MM.1S (cell line): Measurements from ENCODE around the gene GRIK2.

Source experiments
- DNase-seq: peaks from one replicate; pipeline ENCODE4 v3.0.0-alpha.2; 2015
- H2AFZ ChIP-seq: fragments of 300-600 bp; sonication (generic); 2 replicates; pipeline ENCODE4 v1.6.0; 2016; ENCODE audit warnings: antibody characterized with exemption, low read length
- H3F3A ChIP-seq: fragments of 300-600 bp; sonication (generic); 2 replicates; pipeline ENCODE4 v1.6.1; 2016; ENCODE audit warnings: mild to moderate bottlenecking, antibody characterized with exemption, low read length, moderate library complexity, mixed read lengths; ENCODE audit not compliant: insufficient read depth
- H3K27ac ChIP-seq: fragments of 300-600 bp; sonication (generic); 2 replicates; pipeline ENCODE4 v1.5.1; 2016; ENCODE audit warnings: mild to moderate bottlenecking, low read length
- H3K27me3 ChIP-seq: fragments of 300-600 bp; sonication (generic); replicated peaks from 2 replicates; pipeline ENCODE4 v1.6.0; 2016; ENCODE audit warnings: low read length; ENCODE audit not compliant: insufficient read depth
- H3K36me3 ChIP-seq: fragments of 300-600 bp; sonication (generic); replicated peaks from 2 replicates; pipeline ENCODE4 v1.6.1; 2016; ENCODE audit warnings: mild to moderate bottlenecking, low read length, mixed read lengths; ENCODE audit not compliant: insufficient read depth
- H3K4me1 ChIP-seq: fragments of 300-600 bp; sonication (generic); 2 replicates; pipeline ENCODE4 v1.6.1; 2016; ENCODE audit warnings: low read length, mixed read lengths
- H3K4me2 ChIP-seq: fragments of 300-600 bp; sonication (generic); 2 replicates; pipeline ENCODE4 v1.6.0; 2016; ENCODE audit warnings: low read depth, low read length
- H3K4me3 ChIP-seq: fragments of 300-600 bp; sonication (generic); 2 replicates; pipeline ENCODE4 v1.5.1; 2016; ENCODE audit warnings: low read length, mixed read lengths
- H3K79me2 ChIP-seq: fragments of 300-600 bp; sonication (generic); 2 replicates; pipeline ENCODE4 v1.6.1; 2016; ENCODE audit warnings: mixed run types, low read length, mixed read lengths
- H3K9ac ChIP-seq: fragments of 300-600 bp; sonication (generic); 2 replicates; pipeline ENCODE4 v1.6.1; 2016; ENCODE audit warnings: low read length, mixed read lengths
- H3K9me2 ChIP-seq: fragments of 300-600 bp; sonication (generic); replicated peaks from 2 replicates; pipeline ENCODE4 v1.6.1; 2016; ENCODE audit warnings: mild to moderate bottlenecking, low read length, mixed read lengths; ENCODE audit not compliant: insufficient read depth
- H3K9me3 ChIP-seq: fragments of 300-600 bp; sonication (generic); replicated peaks from 2 replicates; pipeline ENCODE4 v1.6.1; 2016; ENCODE audit warnings: mild to moderate bottlenecking, low read length, mixed read lengths; ENCODE audit not compliant: insufficient read depth
- H4K20me1 ChIP-seq: fragments of 300-600 bp; sonication (generic); 2 replicates; pipeline ENCODE4 v1.6.1; 2016; ENCODE audit warnings: mild to moderate bottlenecking, low read length, moderate library complexity, mixed read lengths; ENCODE audit not compliant: insufficient read depth
- CTCF ChIP-seq: fragments of 300-600 bp; sonication (generic); IDR thresholded peaks from 2 replicates; pipeline ENCODE4 v1.5.1; 2016; ENCODE audit warnings: antibody characterized with exemption, low read length, mixed read lengths
- EZH2 ChIP-seq: fragments of 300-600 bp; sonication (generic); optimal IDR thresholded peaks from 2 replicates; pipeline ENCODE3; 2017; ENCODE audit warnings: low read depth, mild to moderate bottlenecking, antibody characterized with exemption, low read length, mixed read lengths
- EZH2phosphoT487 ChIP-seq: fragments of 300-600 bp; sonication (generic); IDR thresholded peaks from 2 replicates; pipeline ENCODE4 v1.6.1; 2018; ENCODE audit warnings: antibody characterized with exemption, low read length

The GRIK2 gene

GRCh38 chr6:101940391-101940790, 546.9 kb downstream of the GRIK2 start:
- Histone ChIP-seq H3K4me2 (no peak overlapping the region), H3K79me2 (no peaks in the 10 kb centered on the region), H3K9me2 (no peaks in the 10 kb centered on the region), H3K27me3 (no peaks in the 10 kb centered on the region), H3K36me3 (no peaks in the 10 kb centered on the region), H3K27ac (no peak overlapping the region), H2AFZ (no peak overlapping the region), H3K9me3 (no peaks in the 10 kb centered on the region), H3F3A (no peaks in the 10 kb centered on the region), H3K4me1 (no peaks in the 10 kb centered on the region), H3K9ac (no peak overlapping the region), H3K4me3 (no peak overlapping the region), H4K20me1 (no peaks in the 10 kb centered on the region)
- TF ChIP-seq EZH2phosphoT487: no peak
- TF ChIP-seq EZH2: no peak
- no peak for TF ChIP-seq CTCF
- DNase-seq: no peak

GRCh38 chr6:101956961-101957360, 563.5 kb downstream of the GRIK2 start:
- no peaks in the 10 kb centered on the region for H3K4me1 ChIP-seq
- no peak overlapping the region for H3K9ac ChIP-seq
- no peaks in the 10 kb centered on the region for H3F3A ChIP-seq
- H2AFZ ChIP-seq: no peak overlapping the region
- no peak overlapping the region for H3K27ac ChIP-seq
- no peak for TF ChIP-seq CTCF
- TF ChIP-seq EZH2phosphoT487: no peak
- TF ChIP-seq EZH2: no peak
- DNase-seq: no peak
- H3K9me2 ChIP-seq: no peaks in the 10 kb centered on the region
- no peak overlapping the region for H3K4me3 ChIP-seq
- H3K9me3 ChIP-seq: no peaks in the 10 kb centered on the region
- H3K36me3 ChIP-seq: no peaks in the 10 kb centered on the region
- no peaks in the 10 kb centered on the region for H4K20me1 ChIP-seq
- no peaks in the 10 kb centered on the region for H3K79me2 ChIP-seq
- H3K27me3 ChIP-seq: no peaks in the 10 kb centered on the region
- H3K4me2 ChIP-seq: no peak overlapping the region

GRCh38 chr6:101961357-101961756, 567.8 kb downstream of the GRIK2 start:
- Histone ChIP-seq H3K4me3 (no peak overlapping the region), H3F3A (no peaks in the 10 kb centered on the region), H3K9me2 (no peaks in the 10 kb centered on the region), H3K9ac (no peak overlapping the region), H3K4me2 (no peak overlapping the region), H4K20me1 (no peaks in the 10 kb centered on the region), H3K79me2 (no peaks in the 10 kb centered on the region), H3K36me3 (no peaks in the 10 kb centered on the region), H2AFZ (no peak overlapping the region), H3K9me3 (no peaks in the 10 kb centered on the region), H3K27me3 (no peaks in the 10 kb centered on the region), H3K27ac (no peak overlapping the region), H3K4me1 (no peaks in the 10 kb centered on the region)
- TF ChIP-seq CTCF (no peak), EZH2 (no peak), EZH2phosphoT487 (no peak)
- no peak for DNase-seq
